HG02678 (cell line): ENCODE results near the gene EHD1.
A peak's percentile ranks its signal among the peaks of the same experiment; 100 is the strongest.

Source experiments
- ATAC-seq: cut with Tn5 transposase; IDR thresholded peaks from one replicate; pipeline ENCODE4 v1.9.1; 2021; ENCODE audit warnings: mild to moderate bottlenecking, moderate library complexity; ENCODE audit not compliant: unreplicated experiment

EHD1 gene

GRCh38 chr11:64875369-64876228 lies 2.8 kb downstream of the EHD1 start:
- no peak for ATAC-seq

GRCh38 chr11:64874308-64875240 lies 3.8 kb downstream of the EHD1 start:
- no peak for ATAC-seq

DNA sequence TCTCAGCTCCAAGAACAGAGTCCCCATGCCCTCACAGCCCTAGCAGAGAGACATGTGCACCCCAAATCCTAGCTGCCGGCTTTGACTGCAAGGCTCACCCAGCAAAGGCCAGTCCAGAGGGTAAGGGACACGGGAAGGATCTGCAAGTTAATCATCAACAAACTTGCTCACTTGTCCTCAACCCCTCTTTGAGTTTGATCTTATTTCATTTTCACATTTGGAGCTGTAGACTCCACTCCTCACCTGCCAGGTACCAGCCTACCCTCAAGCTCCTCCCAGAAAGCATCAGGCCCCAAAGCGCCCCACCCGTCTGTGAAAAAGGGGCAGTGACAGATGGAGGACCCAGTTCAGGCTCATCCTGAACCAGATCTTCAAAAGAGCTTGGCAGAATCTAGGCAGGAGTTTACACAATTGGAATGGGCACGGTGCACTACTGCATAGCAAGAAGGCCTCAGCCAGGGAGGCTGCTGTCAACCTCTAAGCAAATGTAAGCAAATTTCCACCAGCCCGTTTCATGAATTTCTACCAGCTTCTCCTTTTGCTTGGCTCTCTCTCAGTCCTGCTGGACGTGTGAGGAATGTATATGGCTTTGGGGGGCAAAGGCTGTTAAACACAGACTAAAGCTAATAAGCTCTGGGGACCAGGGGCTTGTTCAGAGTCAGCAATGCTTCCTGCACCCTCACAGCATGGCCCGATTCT lies 5.5 kb downstream of the EHD1 start:
- ATAC-seq = no peak

- no peak for ATAC-seq
These were observed 6.9 kb downstream of the EHD1 start for GRCh38 chr11:64871492-64871891.

DNA sequence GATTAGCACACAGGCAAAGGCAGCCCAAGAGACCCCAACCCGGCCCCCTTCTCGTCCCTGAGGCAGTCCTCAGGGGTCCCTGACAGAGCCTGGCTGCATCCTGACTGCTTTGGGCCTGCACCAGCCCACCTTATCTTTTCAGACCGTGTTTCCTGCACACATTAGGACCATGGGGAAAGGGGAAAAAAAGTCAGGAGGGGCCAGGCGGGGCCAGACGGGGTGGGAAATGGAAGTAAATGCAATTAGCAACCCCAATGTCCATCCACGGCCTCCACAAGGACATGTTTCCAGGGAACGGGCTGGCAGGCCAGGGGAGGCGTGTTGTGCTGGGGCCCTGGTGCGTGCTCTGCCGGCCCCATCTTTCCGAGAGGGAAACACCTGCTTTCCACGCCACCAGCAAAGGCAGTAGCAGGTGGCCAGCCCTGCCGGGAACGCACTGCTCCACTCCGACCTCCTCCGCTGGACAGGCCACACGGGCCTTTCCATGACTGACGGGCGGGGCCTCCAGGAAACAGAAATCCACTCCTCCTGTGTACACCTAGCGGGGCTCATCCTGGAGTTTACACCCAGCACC lies 7.4 kb downstream of the EHD1 start:
- no peak for ATAC-seq

- no peak for ATAC-seq
These were observed 8.1 kb downstream of the EHD1 start for GRCh38 chr11:64870176-64870892.

DNA sequence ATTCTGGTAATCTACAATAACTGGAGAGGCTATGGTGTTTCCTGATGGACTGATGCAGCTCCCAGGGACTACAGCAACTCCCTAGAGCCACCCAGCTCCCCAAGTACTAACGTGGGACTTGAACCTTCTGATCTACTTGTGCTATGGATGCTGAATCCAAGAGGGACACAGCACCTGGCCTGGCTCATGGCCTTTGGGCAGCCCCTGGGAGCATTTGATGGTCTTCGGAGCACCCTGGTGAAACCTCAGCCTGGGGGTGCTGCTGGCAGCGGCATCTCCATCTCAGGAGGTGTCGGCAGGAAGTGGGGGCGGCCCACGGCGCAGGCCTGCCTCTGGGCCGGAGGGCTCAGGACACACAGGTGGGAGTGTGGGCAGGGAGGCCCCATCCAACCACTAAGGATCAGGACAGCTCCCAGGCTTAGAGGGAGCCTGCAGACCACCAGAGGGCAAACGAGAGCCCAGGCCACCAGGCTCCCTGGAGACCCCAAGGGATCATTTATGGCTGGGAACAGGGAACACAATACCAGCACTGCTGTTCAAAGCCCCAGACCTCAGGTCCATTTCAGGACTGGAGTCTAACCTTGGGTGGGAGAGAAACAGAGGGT lies 8.7 kb downstream of the EHD1 start:
- no peak for ATAC-seq

DNA sequence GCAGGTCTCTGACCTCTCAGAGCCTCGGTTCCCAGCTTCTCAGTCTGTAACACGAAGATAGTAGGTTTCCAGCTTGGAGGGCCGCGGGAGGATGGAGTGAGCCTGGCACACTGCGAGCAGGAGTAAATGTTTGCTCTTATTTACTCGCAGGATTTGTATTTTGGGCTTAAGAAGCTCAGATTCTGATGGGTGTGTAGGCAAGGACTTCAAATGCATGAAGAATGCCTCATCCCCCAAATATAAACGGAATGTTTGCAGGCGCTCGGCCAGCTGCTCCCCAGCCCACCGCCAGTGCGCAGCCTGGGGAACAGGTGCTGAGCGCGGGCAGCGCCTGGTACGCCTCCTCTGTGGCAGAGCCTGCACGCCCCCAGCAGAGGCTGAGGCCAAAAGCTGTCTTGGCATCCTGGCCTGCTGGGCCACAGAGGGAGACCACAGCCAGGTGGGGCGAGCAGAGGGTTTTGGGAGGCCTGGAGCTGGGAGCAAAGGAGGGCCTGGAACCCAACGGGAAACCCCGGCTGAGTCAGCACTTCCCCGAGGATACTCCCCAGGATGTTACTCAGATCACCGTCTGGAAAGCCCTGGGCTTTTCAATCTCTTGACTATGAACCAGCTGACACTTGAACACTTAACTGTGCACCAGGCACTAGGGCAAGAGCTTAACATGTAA lies 9.4 kb downstream of the EHD1 start:
- ATAC-seq = no peak

GRCh38 chr11:64867748-64868462 lies 10.5 kb downstream of the EHD1 start:
- no peak for ATAC-seq

DNA sequence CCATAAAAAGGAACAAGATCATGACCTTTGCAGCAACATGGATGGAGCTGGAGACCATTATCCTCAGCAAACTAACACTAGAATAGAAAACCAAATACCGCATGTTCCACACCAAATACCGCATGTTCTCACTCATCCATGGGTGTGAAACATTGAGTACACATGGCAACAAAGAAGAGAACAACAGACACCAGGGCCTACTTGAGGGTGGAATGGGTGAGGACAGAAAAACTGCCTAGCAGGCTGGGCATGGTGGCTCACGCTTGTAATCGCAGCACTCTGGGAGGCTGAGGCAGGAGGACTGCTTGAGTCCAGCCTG lies 12.3 kb downstream of the EHD1 start:
- ATAC-seq = no peak

DNA sequence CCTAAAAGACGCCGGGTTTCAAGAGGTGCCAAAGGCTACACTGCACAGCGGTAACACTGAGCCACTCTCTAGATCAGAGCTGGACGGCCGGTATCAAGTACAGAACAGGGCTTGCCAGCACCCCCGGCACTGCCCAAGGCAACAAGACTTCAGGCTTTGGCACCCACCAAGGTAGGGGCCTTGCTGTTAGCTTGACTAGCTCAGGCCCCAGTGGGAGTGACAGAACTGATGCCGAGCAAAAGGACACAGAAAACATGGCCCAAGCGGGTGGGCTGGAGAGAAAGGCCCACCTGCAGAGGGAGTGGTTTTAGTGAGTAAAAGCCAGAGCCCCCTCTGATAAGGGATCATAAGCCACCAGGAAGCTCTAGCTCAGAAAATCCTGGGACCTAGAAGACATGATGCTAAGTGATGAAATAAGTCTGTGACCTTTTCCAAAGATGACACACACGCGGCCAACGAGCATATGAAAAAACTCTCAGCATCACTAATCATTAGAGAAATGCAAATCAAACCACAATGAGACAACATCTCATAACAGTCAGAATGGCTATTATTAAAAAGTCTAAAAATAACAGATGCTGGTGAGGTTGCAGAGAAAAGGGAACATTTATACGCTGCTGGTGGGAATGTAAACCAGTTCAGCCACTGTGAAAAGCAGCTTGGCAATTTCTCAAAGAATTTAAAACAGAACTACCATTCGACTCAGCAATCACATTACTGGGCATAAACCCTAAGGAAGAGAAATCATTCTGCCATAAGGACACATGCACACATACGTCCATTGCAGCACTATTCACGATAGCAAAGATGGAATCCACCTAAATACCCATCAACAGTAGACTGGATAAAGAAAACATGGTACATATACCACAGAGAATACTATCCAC lies 12.9 kb downstream of the EHD1 start:
- ATAC-seq = peak; percentile 40

GRCh38 chr11:64864473-64865285 lies 13.7 kb downstream of the EHD1 start:
- peak; percentile 25 for ATAC-seq

GRCh38 chr11:64864135-64864472 lies 14.3 kb downstream of the EHD1 start:
- no peak for ATAC-seq

- no peak for ATAC-seq
These were observed 14.9 kb downstream of the EHD1 start for GRCh38 chr11:64863391-64864060.

- no peak for ATAC-seq
These were observed 15.4 kb downstream of the EHD1 start for GRCh38 chr11:64862987-64863390.

GRCh38 chr11:64861227-64861975 lies 17.0 kb downstream of the EHD1 start:
- ATAC-seq = no peak
